ENCODE measurements around the gene ZNF550.
A peak's percentile ranks its signal among the peaks of the same experiment; 100 is the strongest.

ZNF550 gene

DNA sequence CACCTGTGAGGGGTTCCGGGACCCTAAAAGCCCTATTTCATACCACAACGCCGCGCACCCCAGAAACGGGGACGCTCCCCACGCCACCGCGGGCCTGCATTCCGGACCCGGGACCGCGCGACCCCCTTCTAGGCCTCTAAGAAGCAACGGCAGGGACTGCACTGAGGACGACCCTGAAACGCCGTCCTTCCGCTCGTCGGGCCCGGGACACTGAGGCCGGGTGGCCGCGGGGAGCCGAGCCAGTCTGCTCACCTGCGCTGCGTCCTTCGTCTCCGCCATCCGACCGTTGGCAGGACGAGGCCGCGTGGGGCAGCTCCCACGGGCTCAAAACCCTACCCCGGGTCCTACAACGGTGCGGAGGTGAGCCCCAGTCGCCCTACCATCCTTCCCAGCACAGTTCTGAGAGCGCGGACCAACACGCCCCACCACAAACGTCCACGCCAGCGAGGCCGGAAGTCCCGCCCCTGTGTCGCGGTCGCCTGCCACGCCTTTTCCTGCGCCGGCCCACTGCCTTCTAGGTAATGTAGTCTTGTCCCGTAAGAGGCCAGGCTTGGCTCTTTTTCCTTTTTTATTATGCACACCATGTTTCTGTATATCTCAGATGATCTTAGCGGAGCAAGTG, at the start of gene ZNF550:
Gene ZNF550 (minus strand): TSS at position 460 of the 622 bp plus-strand sequence. CDS start 181 bp downstream, at position 279.
- peak in 55 of 56 donors; percentile 26 to 94 (median 76) for DNase-seq

DNA sequence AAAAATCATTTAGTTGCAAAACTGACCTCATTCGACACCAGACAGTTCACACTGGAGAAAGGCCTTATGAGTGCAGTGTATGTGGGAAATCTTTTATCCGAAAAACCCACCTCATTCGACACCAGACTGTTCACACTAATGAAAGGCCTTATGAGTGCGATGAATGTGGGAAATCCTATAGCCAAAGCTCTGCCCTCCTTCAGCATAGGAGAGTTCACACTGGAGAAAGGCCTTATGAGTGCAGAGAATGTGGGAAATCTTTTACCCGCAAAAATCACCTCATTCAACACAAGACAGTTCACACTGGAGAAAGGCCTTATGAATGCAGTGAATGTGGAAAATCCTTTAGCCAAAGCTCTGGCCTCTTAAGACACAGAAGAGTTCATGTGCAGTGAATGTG, 47.3 kb upstream of the ZNF550 start:
- no peak for DNase-seq

DNA sequence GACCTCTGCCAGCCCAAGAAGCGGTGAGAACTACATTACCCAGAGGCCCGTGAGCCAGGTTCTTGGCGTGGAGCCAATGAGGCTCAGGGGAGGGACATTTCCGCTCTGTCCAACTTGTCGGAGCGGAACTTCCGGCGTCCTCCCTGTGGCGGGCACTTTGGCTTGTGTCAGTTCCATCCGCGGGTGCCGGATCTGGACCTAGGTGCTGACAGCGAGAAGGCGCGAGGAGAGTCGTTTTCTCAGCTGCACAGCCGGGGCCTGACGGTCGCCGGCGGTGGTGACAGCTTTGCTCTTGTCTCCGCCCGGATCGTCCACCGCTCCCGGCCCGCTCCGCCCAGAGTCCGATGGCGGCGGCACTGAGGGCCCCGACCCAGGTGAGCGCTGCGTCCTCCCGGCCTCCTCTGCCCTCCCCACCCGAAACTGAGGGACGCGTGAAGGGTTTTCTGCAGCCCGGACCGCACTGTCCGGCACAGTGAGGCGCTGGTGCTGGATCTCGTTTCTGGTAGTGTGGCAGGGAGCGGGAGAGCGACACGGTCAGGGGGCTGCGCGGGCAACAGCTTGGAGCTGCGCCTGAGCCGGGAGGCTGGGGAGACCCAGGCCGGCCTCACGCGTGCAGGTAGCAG, 40.2 kb upstream of the ZNF550 start, which contains the start of gene ZNF530:
Gene ZNF530 (plus strand): TSS at position 125 of the 623 bp plus-strand sequence. CDS start 4,461 bp downstream, outside the sequence.
- DNase-seq: peak; percentile 25 to 97 (median 84)

DNA sequence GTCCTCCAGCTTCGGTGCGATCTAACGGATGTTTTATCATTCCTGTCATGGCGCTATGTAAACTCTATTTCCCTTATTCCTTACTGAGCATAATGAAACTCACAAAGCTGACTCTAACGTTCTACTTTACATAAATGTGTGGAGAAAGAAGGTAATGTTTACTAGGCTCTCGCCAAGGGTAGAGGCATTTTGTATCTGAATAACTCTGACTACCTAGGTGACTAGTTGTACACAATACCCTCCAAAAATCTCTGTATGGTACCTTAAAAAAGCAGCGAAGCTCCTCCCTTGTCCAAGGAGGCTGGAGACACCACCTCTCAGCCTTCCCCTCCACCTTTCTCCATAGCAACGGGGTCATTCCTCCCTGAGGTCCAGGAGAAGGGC, 39.7 kb upstream of the ZNF550 start:
- no peak for DNase-seq

DNA sequence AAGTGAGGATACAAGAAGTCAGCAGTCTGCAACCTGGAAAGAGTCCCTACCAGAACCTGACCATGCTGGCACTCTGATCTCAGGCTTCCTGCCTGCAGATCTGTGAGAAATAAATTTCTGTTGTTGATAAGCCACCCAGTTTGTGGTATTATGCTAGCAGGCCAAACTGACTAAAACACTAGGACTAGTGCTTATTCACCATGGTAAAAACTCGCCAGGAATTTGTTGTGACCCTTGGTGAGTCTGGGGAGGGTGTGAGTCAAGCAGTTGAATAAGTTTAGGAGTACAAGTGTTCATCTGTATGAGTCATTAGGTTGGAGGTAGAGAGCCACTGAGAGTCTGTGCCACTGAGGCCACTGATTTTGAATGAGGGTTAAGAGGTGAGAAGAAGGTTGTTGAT, 27.9 kb upstream of the ZNF550 start:
- DNase-seq: no peak

DNA sequence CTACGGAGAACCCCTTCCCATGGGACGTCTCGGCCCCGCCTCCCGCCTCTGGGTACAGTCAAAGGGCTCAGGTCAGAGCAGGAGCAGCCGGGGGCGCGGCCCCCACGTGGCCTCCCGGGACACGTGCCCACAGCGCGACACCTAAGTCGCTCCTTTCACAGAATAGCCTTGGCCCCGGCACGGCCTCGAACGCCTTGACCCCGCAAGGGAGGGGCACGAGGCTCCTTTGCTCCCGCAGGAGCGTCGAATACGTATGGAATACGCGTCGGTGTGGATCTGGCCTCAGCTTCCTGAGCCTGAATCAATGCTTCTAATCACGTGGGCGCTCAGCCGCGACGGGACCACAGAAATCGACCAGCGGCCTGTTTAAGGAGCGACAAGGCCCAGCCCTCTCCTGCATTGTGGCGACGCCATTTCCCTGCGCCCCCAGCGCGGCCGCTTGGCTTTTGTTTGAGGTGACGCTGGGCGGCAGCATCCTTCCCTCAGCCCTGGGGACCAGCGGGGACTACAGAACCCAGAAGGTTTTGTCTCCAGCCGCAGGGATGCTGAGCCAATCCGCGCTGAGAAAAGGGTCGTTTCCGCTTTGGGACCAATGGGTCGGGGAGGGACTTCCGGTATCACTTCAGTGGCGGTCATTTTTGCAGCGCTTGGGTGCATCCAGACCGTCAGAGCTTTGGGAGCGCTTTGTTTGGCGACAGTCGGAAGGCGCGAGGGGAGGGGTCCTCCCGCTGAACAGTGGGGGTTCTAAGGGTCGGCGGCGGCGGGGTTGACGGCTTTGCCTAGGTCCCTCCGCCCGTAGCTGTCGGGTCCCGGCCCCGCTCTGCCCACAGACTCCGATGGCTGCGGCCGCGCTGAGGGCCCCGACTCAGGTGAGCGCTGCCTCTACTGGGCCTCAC, 24.1 kb upstream of the ZNF550 start, which contains the start of gene ZIK1:
Gene ZIK1 (plus strand): TSS at position 625 of the 896 bp plus-strand sequence. CDS start 212 bp downstream, at position 837.
- DNase-seq: peak; percentile 47 to 98 (median 91)

DNA sequence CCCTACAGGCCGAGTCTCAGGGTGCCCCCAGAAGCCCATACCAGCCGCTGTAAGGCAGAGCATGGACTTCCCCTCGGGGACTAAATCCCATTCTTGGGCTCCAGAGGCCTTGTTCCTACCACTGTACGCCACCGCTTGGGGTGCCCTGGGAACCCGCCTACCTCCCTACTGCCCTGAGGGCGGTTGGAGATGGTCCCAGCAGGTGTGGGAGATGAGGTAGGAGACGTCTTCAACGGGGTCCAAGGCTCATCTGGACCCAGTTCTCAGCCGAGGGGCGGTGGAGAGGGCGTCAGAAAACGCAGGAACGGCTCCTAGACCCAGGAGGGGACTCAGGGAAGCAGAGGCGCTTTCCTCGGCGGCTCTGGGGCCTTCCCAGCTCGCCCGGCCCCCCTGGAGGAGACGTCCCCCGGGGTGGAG, 23.4 kb upstream of the ZNF550 start:
- DNase-seq: peak in 1 of 56 donors; percentile 21

DNA sequence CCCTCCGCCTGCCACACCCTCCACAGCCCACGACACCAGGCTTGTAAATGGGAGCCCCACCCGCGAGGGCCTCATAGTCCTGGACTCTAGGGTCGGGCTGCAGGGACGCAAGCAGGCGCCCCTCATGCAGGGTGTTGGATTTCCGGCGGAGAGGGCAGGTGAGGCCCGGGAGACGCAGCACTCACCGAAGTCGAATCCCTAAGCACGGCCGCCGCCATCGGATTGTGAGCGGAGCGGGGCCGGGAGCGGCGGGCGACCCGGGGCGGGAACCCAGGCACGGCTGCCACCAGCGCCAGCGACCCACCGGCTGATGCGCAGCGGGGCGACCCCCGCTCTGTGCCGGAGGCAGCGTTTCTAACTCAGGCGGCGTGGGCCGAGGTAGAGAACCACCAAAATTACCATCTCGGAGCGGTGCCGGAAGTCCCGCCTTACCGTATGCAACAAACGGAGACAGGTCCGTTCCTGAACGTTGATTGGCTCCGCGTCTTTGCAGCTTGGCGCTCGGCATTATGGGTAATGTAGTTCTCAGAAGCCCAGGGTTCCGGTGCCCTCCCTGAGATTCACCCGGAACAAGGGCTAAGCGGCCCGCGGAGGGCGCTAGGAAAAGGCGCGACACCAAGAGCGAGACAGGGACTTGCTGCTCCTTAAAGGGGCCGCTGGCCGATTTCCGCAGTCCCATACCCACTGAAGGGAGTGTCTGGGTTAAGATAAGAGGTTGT, 19.0 kb upstream of the ZNF550 start, which contains the start of gene ZNF416:
Gene ZNF416 (minus strand): TSS at position 425 of the 719 bp plus-strand sequence. CDS start 207 bp downstream, at position 218.
- DNase-seq: peak; percentile 71 to 99 (median 94)

DNA sequence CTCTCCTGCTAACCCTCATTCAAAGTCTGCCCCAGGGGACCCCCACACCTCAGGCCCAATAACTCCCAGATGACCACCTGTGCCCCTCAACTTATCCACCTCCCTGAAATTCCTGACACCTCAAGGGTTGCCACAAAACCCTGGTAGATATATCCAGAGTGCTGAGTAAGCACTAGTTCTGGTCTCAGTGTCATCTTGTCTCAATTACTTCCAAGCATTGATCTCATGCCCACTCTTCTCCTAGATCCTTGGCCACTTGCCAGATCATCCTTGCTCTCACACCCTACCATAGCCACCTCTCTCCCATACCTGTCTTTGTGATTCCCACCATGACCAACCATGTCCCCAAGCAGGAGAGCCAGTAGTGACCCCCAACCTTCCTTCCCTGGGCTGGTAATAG, 17.0 kb upstream of the ZNF550 start:
- no peak for DNase-seq

DNA sequence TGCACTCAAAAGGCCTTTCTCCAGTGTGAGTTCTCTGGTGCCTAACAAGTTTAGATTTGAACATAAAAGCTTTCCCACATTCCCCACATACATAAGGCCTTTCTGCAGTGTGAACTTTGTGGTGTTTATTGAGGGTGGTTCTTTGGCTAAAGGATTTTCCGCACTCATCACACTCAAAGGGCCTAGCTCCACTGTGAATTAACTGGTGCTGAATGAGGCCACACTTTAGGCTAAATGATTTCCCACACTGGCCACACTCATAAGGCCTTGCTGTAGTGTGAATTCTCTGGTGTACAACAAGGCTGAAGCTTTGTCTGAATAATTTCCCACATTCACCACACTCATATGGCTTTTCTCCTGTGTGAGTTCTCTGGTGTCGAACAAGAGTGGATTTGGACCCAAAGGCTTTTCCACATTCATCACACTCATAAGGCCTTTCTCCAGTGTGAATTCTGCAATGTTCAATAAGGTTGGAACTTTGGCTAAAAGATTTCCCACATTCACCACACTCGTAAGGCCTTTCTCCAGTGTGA, 12.8 kb upstream of the ZNF550 start:
- no peak for DNase-seq

DNA sequence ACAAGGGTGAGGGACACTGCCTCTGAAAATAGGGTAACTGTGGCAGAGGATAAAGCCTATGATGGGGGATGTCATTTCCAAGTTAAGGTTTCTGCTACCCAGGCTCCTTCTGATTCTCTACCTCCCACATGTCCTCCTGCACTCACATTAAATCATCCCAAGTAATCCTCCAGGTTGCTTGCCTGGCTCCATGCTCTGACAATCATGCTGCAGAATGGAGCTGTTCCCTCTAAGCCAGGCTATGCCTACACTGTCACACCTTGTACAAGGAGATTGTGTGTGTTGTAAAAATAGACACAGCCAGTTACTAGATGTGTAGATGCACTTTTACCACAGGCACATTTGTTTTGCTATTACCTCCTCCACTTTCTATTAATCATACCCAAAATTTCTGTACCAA, 11.0 kb upstream of the ZNF550 start:
- peak in 22 of 56 donors; percentile 5 to 80 (median 32) for DNase-seq

DNA sequence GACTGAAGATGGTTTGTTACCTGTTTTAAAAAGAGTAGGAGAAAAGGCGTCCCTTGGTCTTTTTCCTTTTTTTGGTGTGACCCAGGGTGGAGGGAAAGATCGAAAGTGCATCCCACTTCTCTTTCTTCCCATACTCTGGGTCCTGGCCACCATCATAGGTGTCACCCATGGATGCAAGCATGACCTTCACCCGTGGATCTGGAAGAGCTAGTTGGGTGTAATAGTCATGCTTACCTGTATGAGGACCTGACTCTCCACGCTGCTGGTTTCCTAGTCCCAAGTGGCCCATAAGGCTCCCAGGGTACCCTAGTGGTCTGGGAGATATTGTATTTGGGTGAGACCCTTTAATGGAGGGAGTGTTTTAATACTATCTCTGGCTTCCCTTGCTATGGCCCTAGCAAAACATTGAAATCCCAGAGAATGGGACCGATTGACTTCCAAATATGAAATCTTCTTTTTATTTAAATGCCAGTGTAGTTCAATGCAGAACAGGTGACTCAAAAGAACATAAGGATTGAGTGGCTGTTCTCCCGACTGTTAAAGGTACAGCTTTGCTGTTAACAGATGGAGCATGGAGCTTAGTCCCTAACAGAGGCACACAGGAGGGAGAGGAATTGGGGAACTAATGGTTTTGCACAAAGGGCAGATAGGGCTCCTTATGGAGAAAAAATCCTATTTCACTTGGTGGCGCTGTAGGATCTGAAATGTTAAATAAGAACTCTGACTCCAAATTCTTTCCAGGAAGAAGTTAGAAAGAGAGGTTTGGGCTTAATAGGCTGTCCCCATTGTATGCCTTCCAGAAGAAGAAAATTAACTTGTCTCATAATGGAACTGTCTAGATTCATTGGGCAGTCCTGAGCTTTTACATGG, 7.0 kb upstream of the ZNF550 start:
- no peak for DNase-seq

DNA sequence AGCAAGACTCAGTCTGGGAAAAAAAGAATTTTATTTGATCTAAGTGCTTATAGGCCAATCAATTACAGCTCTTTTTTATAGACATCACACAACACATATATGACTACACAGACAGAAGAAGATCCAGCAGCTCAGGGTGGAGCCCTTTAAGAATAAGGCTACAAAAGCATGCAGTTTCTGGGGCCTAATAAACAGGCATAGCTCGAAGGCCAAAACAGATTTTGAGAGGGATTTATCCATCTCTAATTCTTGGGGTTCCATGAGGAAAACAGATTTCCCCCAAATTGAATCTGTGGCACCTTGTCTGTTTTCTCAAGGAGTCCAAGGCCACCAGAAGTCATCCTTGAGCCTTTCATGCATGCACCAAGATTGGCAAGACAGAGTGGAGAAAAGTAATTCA, 3.9 kb upstream of the ZNF550 start:
- DNase-seq: no peak

DNA sequence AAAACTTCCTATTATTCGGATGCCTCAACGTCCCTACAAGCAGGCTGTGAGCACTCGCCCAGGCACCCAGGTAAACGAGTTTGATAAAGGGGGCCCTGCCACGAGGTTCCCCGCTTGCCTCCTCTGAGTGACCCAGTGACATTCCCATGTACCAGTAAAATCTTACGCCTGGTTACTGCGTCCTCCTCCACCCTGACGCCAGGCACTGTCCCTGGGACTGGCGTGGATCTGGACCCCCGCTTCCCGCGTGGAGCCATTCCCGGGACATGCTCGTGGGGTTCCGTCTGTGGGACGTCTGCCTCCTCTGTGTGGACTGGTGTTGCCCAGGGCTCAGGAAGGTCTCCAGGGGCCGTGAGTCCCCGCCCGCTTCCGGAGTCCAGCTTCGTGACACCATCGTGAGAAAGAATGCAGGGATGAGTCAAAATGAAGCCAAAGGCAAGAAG, 407 bp upstream of the ZNF550 start:
- DNase-seq: peak in 3 of 56 donors; percentile 25 to 39 (median 30)

DNA sequence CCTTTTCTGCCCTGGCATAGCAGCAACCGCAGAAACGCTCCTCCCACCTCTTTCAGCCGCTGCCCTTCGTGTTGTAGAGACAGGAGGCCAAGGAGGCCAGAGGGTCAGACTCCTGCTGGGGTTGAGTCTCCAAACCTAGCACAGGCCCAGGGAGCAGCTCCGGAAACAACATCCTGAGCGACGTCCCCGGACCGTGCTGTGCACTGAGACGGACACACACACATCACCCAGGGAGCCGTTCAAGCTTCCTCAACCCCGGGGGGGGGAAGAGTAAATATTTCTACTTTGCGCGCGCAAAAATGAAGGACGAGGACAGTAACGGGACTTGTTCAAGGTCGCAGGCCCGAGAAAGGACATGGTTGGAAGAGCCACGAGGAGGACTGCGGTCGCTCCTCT, 657 bp downstream of the ZNF550 start:
- DNase-seq: peak in 4 of 56 donors; percentile 1 to 13 (median 5)

DNA sequence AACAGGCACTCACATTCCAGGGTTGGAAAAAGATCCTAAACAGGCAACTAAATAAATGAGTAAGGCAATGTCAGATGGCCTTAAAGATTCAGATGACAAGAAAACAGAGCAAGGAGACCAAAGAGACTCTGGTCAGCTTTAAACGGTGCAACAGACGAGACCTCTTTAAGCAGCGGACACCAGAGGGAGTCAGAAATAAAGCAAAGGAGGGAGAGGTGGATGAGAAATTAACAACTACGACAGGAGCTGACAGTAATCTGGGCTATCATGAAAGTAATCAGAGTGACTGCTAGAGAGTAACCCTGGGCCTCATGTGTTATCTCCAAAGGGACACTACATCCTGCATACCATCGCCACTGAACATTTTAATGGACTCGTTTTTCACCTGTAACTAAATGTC, 1.1 kb downstream of the ZNF550 start:
- no peak for DNase-seq

DNA sequence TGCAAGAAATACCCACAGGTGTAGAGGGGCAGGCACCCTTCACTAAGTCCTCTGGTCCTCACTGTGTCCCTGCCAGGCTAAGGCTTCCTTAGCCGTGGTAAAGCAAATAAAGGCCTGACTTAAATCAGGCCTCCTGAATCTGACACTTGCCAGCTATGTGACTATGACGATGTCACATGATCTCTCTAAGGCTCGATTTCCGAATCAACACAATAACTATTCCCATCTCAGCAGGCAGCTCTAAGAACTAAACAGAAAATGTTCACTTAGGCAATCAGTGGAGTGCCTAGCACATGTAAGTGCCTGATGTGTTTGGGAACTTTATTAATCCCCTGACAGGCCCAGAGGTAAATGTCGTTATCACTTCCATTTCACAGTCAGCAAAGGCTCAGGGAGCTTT, 2.0 kb downstream of the ZNF550 start:
- no peak for DNase-seq

DNA sequence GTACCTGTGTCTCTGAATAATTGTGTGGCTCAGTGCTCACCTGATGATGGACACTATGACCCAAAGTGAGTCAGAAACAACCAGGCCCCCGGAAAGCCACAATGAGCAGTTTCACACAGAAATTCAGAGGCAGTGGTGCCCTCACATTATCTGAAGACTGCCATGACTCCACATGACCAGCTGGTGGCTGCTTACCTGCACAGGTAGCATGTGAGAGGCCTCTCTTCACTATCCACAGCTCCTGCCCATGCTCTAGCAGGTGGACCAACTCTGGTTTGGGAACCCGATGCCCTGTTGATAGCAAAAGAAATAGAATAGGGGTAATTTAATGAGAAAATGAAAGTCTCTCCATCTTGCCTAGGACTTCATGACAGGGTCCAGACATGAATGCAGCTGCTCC, 7.2 kb downstream of the ZNF550 start:
- DNase-seq: no peak

DNA sequence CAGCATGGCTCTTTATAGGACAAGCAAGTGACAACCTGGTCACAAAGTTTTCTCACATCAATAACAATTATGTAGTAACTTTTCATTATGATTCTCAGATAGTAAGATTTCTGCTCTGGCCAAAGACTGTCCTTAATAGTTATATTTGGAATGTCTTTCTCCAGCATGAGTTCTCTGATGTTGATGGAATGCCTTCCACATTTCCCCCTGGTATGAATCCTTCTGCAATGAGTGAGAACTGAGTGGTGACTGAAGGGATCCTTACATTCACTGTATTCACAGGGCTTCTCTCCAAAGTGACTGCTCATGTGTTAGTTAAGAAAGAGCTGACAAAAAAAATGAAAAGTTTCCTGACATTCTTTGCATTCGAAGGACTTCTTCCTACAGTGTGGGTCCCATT, 13.2 kb downstream of the ZNF550 start:
- no peak for DNase-seq

All from nucleus accumbens (tissue), 56 donors.